Mesendoderm (in vitro differentiated cells): Measurements from ENCODE around the gene ALDH1L2.
"Not testable (repeated sequence)": the region's sequence is repeated elsewhere in the genome, so short reads cannot be mapped to it uniquely, and the experiment has no call there.

Source experiments
- DNase-seq: peaks from one replicate; pipeline ENCODE4 v3.0.0; 2013
- H2AK5ac ChIP-seq: 2 replicates; pipeline ENCODE4 v1.6.1; 2013; ENCODE audit warnings: low read length, inconsistent platforms
- H2BK120ac ChIP-seq: 2 replicates; pipeline ENCODE4 v1.6.1; 2013; ENCODE audit warnings: low read depth, mild to moderate bottlenecking, low read length, moderate library complexity, mixed read lengths
- H2BK15ac ChIP-seq: replicated peaks from 2 replicates; pipeline ENCODE4 v1.6.1; 2013; ENCODE audit warnings: low read depth, mild to moderate bottlenecking, moderate library complexity
- H2BK5ac ChIP-seq: 2 replicates; pipeline ENCODE4 v1.6.1; 2013; ENCODE audit warnings: low read length, inconsistent platforms
- H3K18ac ChIP-seq: 2 replicates; pipeline ENCODE4 v1.6.1; 2013; ENCODE audit warnings: mild to moderate bottlenecking, low read length, mixed read lengths
- H3K23ac ChIP-seq: one replicate; pipeline ENCODE4 v1.6.1; 2013; ENCODE audit warnings: low read length
- H3K27ac ChIP-seq: 2 replicates; pipeline ENCODE4 v1.5.1; 2013; ENCODE audit warnings: low read depth, mild to moderate bottlenecking, inconsistent platforms, low read length, moderate library complexity
- H3K27me3 ChIP-seq: 2 replicates; pipeline ENCODE4 v1.6.1; 2013; ENCODE audit warnings: low read length, control low read depth, mild to moderate bottlenecking, inconsistent platforms; ENCODE audit not compliant: insufficient read depth, poor library complexity
- H3K36me3 ChIP-seq: 2 replicates; pipeline ENCODE4 v1.6.1; 2013; ENCODE audit warnings: low read length, inconsistent platforms; ENCODE audit not compliant: control insufficient read depth, insufficient read depth
- H3K4ac ChIP-seq: one replicate; pipeline ENCODE4 v1.6.1; 2013; ENCODE audit warnings: low read depth, mild to moderate bottlenecking, low read length, moderate library complexity
- H3K4me1 ChIP-seq: 2 replicates; pipeline ENCODE4 v1.6.1; 2013; ENCODE audit warnings: low read depth, low read length, inconsistent platforms; ENCODE audit not compliant: control insufficient read depth
- H3K4me2 ChIP-seq: 2 replicates; pipeline ENCODE4 v1.6.1; 2013; ENCODE audit warnings: low read length
- H3K4me3 ChIP-seq: 2 replicates; pipeline ENCODE4 v1.5.1; 2013; ENCODE audit warnings: mild to moderate bottlenecking, low read length
- H3K56ac ChIP-seq: one replicate; pipeline ENCODE4 v1.6.1; 2013; ENCODE audit warnings: low read length
- H3K79me1 ChIP-seq: 2 replicates; pipeline ENCODE4 v1.6.1; 2013; ENCODE audit warnings: low read length, inconsistent platforms
- H3K79me2 ChIP-seq: 2 replicates; pipeline ENCODE4 v1.6.1; 2013; ENCODE audit warnings: mild to moderate bottlenecking, low read length; ENCODE audit not compliant: control insufficient read depth, insufficient read depth
- H3K9ac ChIP-seq: 2 replicates; pipeline ENCODE4 v1.6.1; 2013; ENCODE audit warnings: low read length, inconsistent platforms
- H4K5ac ChIP-seq: one replicate; pipeline ENCODE4 v1.6.1; 2013; ENCODE audit warnings: low read length
- H4K8ac ChIP-seq: one replicate; pipeline ENCODE4 v1.6.1; 2013; ENCODE audit warnings: low read depth, mild to moderate bottlenecking, control low read depth, low read length, moderate library complexity
- WGBS: extraction: QIAGEN DNeasy Blood & Tissue Kit; methylation state at CpG from one replicate; pipeline ENCODE4 v1.1.7; 2013; ENCODE audit warnings: low lambda C conversion rate, missing lambda C conversion rate; ENCODE audit not compliant: insufficient coverage; ENCODE audit errors: extremely low coverage; 5-methylcytosine and 5-hydroxymethylcytosine counted together

The ALDH1L2 gene

DNA sequence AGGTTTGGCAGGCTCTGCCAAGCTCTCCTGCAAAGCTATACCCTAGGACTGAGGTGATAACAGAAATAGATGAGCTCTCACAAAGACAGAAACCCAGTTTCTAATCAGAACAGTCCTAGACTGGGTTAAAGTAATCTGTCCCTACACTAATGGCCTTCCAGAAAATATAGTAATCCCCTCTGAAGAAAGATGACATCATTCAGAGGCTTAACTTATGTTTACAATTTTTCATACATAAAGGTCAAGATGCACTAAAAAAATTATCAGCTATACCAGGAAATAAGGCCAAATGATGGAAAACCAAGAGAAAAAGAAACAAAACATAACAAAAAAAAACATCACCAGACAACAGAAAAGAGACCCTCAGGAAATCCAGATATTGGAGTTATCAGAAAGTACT, 18.4 kb upstream of the ALDH1L2 start:
- Histone ChIP-seq H3K79me1 (no peaks in the 10 kb centered on the region), H3K4ac (no peak overlapping the region), H3K36me3 (no peaks in the 10 kb centered on the region), H2BK5ac (no peak overlapping the region), H3K4me2 (no peak overlapping the region), H2BK120ac (no peak overlapping the region), H3K23ac (no peak overlapping the region), H2AK5ac (no peak overlapping the region), H3K79me2 (no peaks in the 10 kb centered on the region), H4K8ac (no peak overlapping the region), H3K4me3 (no peak overlapping the region), H3K9ac (no peak overlapping the region), H3K27ac (no peak overlapping the region), H3K27me3 (no peaks in the 10 kb centered on the region), H2BK15ac (no peak overlapping the region), H3K4me1 (no peaks in the 10 kb centered on the region), H3K18ac (no peak overlapping the region), H3K56ac (no peak overlapping the region), H4K5ac (no peak overlapping the region)
- DNase-seq = no peak

DNA sequence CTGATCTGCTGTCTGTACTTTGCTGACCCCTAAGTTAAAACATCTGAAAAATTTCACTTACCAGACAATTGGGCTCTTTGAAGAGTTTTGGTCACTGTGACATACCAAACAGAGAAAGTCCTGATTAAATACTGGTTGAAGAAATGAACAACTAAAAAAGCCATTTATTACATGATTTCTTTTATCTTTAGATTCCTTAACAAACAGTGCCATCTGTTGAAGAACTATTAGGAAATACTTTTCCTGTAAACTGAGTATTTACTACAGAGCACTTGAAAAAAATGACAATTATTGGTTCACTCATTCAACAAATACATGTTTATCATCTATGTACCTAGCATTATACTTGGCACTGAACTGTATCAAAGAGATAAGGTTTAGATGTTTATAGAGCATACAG, 16.7 kb upstream of the ALDH1L2 start:
- no peaks in the 10 kb centered on the region for H3K36me3 ChIP-seq
- H4K5ac ChIP-seq = no peak overlapping the region
- no peaks in the 10 kb centered on the region for H3K79me2 ChIP-seq
- no peak overlapping the region for H2BK120ac ChIP-seq
- no peak overlapping the region for H3K9ac ChIP-seq
- no peaks in the 10 kb centered on the region for H3K27me3 ChIP-seq
- H3K4me2 ChIP-seq = no peak overlapping the region
- no peak overlapping the region for H3K56ac ChIP-seq
- H3K23ac ChIP-seq = no peak overlapping the region
- no peaks in the 10 kb centered on the region for H3K79me1 ChIP-seq
- no peak overlapping the region for H3K27ac ChIP-seq
- H3K4me3 ChIP-seq = no peak overlapping the region
- no peaks in the 10 kb centered on the region for H3K4me1 ChIP-seq
- H3K4ac ChIP-seq = no peak overlapping the region
- DNase-seq = no peak
- H2BK15ac ChIP-seq = no peak overlapping the region
- no peak overlapping the region for H4K8ac ChIP-seq
- no peak overlapping the region for H2AK5ac ChIP-seq
- no peak overlapping the region for H2BK5ac ChIP-seq
- H3K18ac ChIP-seq = no peak overlapping the region

DNA sequence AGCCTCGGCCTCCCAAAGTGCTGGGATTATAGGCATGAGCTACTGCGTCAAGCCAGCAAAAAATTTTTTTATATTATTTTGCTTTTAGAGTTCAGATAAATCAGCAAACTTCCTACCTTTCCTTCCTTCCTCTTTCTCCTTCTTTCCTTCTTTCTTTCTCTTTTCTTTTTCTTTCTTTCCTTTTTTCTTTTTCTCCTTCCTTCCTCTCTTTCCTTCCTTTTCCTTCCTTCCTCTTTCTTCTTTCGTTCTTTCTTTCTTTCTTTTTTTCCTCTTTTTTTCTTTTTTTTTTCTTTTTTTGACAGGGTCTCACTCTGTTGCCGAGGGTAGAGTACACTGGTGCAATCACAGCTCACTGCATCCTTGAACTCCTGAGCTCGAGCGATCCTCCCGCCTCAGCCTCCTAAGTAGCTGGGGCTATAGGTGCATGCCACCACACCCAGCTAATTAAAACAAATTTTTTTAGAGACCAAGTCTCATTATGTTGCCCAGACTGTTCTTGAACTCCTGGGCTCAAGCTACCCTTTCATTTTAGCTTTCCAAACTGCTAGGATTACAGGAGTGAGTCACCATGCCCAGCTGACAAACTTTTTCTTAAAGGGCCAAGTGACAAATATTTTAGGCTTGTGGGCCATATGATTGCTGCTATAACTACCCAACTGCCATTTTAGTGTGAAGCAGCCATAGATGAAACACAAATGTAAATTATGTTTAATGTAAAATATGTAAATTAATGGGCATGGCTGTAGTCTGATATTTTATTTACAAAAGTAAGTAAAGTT, 16.1 kb upstream of the ALDH1L2 start:
- no peak overlapping the region for H2BK15ac ChIP-seq
- H2AK5ac ChIP-seq = no peak overlapping the region
- no peak overlapping the region for H3K23ac ChIP-seq
- H3K18ac ChIP-seq = no peak overlapping the region
- H3K9ac ChIP-seq = no peak overlapping the region
- H3K27ac ChIP-seq = no peak overlapping the region
- no peaks in the 10 kb centered on the region for H3K79me2 ChIP-seq
- no peaks in the 10 kb centered on the region for H3K4me1 ChIP-seq
- no peaks in the 10 kb centered on the region for H3K36me3 ChIP-seq
- H3K27me3 ChIP-seq = no peaks in the 10 kb centered on the region
- H4K8ac ChIP-seq = no peak overlapping the region
- no peak overlapping the region for H3K4ac ChIP-seq
- H4K5ac ChIP-seq = no peak overlapping the region
- no peaks in the 10 kb centered on the region for H3K79me1 ChIP-seq
- no CpG with 5 or more reads among the region's 7 CpGs for WGBS
- DNase-seq = peak; percentile 42
- no peak overlapping the region for H3K4me2 ChIP-seq
- no peak overlapping the region for H2BK5ac ChIP-seq
- no peak overlapping the region for H3K56ac ChIP-seq
- no peak overlapping the region for H2BK120ac ChIP-seq
- no peak overlapping the region for H3K4me3 ChIP-seq

DNA sequence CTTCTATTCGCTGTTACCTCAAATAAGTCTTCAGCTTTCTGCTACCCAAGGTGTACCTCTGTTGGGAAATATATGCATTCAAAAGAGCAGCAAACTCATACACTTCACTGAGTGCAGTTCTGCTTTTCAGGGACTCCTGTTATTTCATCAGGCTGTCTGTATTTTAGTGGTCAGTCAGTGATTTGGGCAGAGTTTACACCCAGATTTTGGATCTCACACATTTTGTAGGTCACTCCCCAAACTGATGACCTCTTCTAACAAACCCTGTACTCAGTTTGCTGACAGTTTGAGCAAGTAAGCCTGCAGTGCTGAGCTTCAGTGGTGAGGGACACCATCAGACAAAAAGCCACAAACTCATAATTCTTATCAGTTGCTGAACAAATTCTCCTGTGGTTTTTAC, 15.1 kb upstream of the ALDH1L2 start:
- Histone ChIP-seq H3K56ac (no peak overlapping the region), H3K27ac (no peak overlapping the region), H2BK15ac (no peak overlapping the region), H2BK5ac (no peak overlapping the region), H4K8ac (no peak overlapping the region), H3K4ac (no peak overlapping the region), H3K79me1 (no peaks in the 10 kb centered on the region), H3K36me3 (no peaks in the 10 kb centered on the region), H3K4me2 (no peak overlapping the region), H3K23ac (no peak overlapping the region), H4K5ac (no peak overlapping the region), H2AK5ac (no peak overlapping the region), H3K4me1 (no peaks in the 10 kb centered on the region), H3K27me3 (no peaks in the 10 kb centered on the region), H3K79me2 (no peaks in the 10 kb centered on the region), H3K4me3 (no peak overlapping the region), H2BK120ac (no peak overlapping the region), H3K9ac (no peak overlapping the region), H3K18ac (no peak overlapping the region)
- DNase-seq = no peak
- no CpG with 5 or more reads among the region's 1 CpG for WGBS

DNA sequence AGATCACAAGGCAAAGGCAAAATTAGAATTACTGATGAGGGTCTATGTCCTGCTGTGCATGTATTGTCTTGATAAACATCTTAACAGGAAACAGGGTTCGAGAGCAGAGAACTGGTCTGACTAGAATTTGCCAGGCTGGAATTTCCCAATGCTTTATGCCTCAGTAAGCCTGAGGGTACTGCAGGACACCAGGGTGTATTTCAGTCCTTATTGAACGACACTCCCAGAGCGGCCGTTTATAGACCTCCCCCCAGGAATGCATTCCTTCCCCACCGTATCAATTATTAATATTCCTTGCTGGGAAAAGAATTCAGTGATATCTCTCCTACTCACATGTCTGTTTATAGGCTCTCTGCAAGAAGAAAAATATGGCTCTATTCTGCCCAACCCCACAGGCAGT, 11.1 kb upstream of the ALDH1L2 start:
- no CpG with 5 or more reads among the region's 5 CpGs for WGBS
- peak; percentile 54 for DNase-seq
- H3K27ac ChIP-seq = not testable (repeated sequence)

DNA sequence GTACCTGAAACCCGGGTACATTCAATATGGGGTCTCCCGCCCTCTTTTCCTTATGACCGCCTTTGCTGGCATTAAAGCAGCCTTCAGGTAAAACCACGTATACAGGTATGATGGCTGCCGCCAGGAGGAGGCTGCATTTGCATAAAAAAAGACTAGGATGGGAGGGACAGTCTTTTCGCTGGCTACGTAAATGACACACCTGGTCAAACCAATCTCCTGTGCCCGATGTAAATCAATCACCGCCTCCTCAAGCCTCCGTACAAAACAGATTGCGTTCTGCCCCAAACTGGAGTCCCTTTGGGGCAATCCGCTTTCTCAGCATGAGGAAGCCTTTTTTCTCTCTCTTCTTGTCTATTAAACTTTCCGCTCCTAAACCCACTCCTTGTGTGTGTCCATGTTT, 8.1 kb upstream of the ALDH1L2 start:
- H2AK5ac ChIP-seq = no peak overlapping the region
- H4K8ac ChIP-seq = no peak overlapping the region
- H3K4me2 ChIP-seq = peak overlapping the region; percentile 8
- DNase-seq = peak; percentile 84
- peak overlapping the region; percentile 33 for H3K9ac ChIP-seq
- no peaks in the 10 kb centered on the region for H3K79me1 ChIP-seq
- H2BK5ac ChIP-seq = no peak overlapping the region
- H3K18ac ChIP-seq = no peak overlapping the region
- H3K79me2 ChIP-seq = no peaks in the 10 kb centered on the region
- no peak overlapping the region for H4K5ac ChIP-seq
- no peak overlapping the region for H2BK15ac ChIP-seq
- H3K27ac ChIP-seq = no peak overlapping the region
- no peak overlapping the region for H3K4ac ChIP-seq
- no CpG with 5 or more reads among the region's 13 CpGs for WGBS
- H3K4me1 ChIP-seq = peaks cover 5% of the 10 kb centered on the region
- no peaks in the 10 kb centered on the region for H3K36me3 ChIP-seq
- H3K23ac ChIP-seq = no peak overlapping the region
- H3K27me3 ChIP-seq = no peaks in the 10 kb centered on the region
- no peak overlapping the region for H3K4me3 ChIP-seq
- no peak overlapping the region for H3K56ac ChIP-seq
- H2BK120ac ChIP-seq = no peak overlapping the region

More for the DNA sequence above, 11.1 kb upstream of the ALDH1L2 start:
- not testable (repeated sequence) for H3K4ac ChIP-seq, H3K9ac ChIP-seq, H2AK5ac ChIP-seq, H3K36me3 ChIP-seq, H3K4me2 ChIP-seq, H3K27me3 ChIP-seq, H3K56ac ChIP-seq, H3K4me3 ChIP-seq, H3K79me2 ChIP-seq, H2BK5ac ChIP-seq, H2BK120ac ChIP-seq, H3K23ac ChIP-seq, H3K79me1 ChIP-seq, H4K8ac ChIP-seq, H4K5ac ChIP-seq, H2BK15ac ChIP-seq, H3K18ac ChIP-seq, H3K4me1 ChIP-seq
